Glomerular visceral epithelial cell (primary cell): ENCODE results near the gene EHBP1L1.
A peak's percentile ranks its signal among the peaks of the same experiment; 100 is the strongest.
"Not testable (repeated sequence)": the region's sequence is repeated elsewhere in the genome, so short reads cannot be mapped to it uniquely, and the experiment has no call there.

Experiments used
- DNase-seq: peaks from one replicate; pipeline ENCODE4 v3.0.0-alpha.2; 2016; ENCODE audit errors: extremely low spot score

The EHBP1L1 gene

DNA sequence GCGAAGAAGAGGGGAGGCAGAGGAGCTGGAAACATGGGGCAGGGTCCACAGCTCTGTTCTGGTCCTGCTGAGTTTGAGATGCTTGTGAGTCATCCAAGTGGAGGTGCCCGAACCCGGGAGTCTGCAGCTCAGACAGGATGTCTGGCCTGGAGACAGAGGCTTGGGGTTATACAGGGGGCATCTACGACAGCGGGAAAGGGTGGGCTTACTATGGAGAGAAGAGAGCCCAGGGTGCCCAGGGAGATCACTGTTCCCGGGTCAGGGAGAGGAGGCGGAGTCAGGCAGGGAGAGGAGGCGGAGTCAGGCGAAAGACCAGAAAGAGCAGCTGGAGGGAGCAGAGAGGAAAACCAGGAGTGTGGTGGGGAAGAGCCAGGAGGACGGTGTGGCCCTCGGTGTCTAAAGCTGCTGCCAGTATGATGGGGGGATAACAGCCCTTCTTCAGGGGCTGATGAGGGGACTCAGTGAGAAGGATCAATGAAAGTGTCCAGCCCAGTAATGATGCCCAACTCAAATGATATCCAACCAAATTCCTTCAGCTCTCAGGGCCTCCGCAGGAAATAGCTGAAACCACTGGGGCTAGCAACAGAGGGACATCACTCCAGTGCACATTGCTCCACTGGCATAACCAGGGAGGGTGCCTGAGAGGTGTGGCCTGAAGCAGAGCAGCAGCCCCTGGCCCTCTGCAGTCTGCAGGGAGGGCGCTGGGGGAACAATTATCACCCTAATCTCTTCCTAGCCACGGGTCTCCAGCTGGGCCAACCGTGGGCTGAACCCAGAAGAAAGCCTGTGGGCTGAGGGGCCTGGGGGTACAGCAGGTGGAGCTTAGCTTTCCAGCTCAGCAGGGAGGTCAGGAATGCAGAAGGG is 15.1 kb upstream of the EHBP1L1 start:
- peak; percentile 77 for DNase-seq

DNA sequence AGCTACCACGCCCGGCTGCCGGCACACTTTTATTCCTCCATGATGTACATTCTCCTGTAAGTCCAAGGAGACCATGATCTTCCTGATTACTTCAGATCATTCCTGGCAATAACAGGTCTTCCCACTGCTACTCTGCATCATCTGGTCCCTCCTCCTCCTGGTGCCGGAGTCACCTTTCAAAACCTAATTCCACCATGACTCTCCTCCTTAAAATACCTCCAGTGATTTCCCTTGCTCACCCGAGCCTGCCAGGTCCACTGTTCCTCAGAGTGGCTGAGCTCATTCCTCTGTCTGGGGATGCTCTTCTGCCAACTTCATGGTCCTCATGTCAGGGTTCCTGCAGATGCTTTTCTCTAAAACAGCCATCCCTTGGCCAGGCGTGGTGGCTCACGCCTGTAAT is 13.8 kb upstream of the EHBP1L1 start:
- DNase-seq = no peak

DNA sequence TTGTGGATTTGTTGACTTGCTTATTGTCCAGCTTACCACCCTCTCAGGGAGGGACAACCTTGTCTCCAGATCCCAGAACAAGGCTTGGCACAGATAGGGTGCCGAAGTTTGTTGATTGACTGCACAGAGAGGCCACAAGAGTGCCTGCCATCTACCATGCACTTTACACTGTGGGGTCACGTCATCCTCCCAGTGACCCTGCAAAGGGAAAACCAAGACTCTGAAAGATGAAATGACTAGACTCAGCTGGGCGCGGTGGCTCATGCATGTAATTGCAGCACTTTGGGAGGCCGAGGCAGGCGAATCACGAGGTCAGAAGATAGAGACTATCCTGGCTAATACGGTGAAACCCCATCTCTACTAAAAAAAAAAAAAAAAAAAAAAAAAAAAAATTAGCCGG is 13.1 kb upstream of the EHBP1L1 start:
- DNase-seq = no peak

DNA sequence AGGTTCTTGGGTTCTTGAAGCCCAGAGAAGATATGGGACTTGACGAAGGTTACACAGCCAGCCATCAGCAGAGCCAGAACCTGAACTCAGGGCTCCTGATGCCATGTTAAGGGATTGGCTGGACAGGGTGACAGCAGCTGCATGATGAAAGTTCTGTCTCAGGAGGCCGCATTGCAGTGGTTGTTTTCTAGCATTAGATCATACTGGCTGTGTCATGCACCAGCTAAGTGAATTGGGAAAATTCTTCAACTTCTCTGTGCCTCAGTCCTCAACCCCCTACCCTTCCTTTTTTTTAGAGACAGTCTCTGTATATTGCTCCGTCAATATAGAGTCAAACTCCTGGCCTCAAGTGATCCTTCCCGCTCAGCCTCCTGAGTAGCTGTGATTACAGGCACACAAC is 12.3 kb upstream of the EHBP1L1 start:
- DNase-seq = no peak

DNA sequence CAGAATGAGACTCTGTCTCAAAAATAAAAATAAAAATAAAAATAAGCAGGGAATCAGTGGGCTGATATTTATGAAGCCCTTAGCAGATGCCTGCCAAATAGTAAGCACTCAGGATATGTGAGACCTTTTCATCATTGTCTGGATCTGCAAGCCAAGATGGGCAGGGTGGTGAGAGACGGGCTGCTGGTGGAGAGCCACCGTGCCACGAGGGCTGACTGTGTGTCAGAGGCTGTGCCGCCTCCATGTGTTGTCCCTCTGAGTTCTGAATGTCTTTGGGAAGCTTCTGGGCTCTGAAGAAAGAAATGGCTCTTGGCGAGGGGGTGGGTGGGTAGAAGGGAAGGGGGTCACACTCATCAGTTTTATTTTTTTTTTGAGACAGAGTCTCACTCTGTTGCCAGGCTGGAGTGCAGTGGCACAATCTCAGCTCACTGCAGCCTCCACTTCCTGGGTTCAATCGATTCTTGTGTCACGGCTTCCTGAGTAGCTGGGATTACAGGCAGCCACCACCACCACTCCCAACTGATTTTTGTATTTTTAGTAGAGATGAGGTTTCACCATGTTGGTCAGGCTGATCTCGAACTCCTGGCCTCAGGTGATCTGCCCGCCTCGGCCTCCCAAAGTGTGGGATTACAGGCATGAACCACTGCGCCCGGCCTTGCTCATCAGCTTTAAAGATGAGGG is 10.8 kb upstream of the EHBP1L1 start:
- not testable (repeated sequence) for DNase-seq

DNA sequence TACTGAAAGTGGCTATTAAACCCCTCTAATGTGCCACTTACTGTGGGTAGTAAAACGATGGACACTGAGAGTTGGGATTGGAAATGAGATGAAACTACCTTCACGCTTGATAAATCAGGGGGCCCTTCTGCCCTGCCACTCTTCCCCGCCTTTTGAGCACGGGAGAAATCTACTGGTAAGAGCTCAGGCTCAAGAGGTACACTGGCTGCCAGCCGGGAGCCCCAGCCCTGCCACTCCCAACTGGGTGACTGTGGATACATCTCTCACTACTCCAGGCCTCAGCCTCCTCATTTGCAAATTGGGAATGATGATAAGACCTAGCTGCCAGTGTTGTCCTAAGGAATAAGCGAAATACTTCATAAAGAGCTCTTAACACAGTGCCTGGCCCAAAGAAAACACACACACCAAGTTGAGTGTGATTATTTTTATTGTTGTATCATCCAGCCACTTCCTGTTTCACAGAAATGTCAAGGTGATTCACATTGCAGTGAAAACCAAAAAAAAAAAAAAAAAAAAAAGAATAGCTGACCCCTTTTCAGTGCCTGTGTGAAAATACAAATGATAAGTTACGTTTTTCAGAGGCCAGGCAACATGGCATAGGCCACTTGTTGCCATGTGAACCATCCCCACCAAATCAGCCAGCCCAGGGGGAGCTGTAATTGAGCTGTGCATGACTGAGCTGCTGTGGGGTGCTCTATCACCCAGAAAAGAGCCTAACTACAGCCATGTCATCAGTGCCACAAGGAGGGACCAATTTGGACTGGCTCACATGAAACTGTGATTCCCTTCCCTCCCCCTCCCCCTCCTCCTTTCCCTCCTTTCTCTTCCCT is 10.0 kb upstream of the EHBP1L1 start:
- DNase-seq = no peak

DNA sequence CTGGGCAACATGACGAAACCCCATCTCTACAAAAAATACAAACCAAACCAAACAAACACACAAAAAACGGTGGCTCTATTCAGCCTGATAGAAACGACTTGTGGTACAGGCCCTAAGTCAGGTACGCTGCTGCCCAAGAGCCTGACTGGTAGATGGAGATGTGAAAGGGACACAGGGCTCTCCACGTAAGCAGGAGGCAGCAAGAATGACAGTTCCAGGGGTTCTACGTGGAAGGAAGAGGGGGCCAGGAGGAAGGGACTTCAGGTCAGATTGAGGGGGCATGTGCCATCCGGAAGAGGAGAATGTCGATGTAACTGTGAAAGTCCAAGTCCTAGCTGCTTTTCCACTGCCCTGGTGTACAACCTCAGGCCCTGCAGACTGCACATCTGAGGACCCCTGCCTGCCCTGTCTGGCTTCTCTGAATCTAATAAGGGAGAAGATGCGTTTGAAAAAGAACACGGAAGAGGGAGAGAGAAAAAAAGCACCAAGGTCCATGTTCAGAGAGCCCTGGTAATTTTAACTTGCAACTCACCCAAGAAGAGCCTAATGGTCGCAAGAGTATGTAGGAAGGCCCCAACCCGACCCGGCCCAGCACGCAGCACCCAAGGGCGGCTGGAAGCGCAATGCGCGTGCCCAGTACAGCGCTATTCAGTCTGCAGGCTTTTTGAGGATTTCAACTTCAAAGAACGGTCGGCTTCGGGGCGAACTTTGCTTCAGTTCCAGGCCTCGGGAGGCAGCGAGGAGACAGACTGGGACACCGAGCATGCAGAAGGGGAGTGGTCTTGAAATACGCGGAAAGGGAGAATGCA is 6.5 kb upstream of the EHBP1L1 start:
- no peak for DNase-seq

DNA sequence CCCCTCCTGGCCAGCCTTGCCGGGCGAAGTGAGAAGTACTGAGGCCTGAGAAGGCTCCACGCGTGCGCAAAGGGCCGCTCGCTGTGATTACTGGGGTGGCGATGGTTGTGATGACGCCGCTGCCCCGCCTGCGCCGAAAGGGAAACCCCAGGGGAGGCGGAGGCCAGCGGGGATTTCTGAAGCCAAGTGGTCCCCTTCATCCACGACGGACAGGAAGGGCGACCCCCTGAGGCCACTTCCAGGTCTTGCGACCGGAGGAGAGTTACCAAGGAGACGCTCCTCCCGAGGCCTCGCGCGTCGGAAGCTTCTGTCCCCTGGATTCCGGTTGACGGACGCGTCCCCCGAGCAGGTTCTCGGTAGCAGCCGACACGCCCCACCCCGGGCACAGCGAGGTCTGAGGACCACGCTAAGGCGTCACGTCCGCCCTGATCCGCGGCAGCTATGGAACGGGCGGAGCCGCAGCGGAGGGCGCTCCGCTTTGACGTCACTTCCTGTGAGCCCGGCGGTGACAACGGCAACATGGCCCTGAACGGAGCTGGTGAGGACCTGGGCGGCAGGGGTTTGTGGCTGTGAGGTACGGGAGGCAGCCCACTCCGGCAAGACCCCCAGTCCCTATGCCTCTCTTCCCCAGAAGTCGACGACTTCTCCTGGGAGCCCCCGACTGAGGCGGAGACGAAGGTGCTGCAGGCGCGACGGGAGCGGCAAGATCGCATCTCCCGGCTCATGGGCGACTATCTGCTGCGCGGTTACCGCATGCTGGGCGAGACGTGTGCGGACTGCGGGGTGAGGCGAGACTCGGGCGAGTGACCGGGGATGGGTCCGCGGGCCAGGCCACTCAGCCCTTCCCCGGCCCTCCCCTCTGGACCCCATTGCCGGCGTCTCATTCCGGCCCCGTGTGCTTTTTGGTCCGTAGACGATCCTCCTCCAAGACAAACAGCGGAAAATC is 5.6 kb upstream of the EHBP1L1 start, which contains the start of gene ZNRD2:
Gene ZNRD2, plus strand, starts transcription at position 505 of the 946 bp plus-strand sequence. Its CDS starts 15 bp downstream, at position 520.
- DNase-seq = peak; percentile 99

DNA sequence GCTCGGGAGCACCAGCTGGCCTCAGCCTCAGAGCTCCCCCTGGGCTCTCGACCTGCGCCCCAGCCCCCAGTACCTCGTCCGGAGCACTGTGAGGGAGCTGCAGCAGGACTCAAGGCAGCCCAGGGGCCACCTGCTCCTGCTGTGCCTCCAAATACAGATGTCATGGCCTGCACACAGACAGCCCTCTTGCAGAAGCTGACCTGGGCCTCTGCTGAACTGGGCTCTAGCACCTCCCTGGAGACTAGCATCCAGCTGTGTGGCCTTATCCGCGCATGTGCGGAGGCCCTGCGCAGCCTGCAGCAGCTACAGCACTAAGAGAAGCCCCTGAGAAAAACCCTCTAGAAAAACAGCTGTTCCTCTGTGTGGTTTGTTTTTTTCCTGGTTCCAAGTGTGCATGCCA is 4.4 kb upstream of the EHBP1L1 start:
- no peak for DNase-seq

DNA sequence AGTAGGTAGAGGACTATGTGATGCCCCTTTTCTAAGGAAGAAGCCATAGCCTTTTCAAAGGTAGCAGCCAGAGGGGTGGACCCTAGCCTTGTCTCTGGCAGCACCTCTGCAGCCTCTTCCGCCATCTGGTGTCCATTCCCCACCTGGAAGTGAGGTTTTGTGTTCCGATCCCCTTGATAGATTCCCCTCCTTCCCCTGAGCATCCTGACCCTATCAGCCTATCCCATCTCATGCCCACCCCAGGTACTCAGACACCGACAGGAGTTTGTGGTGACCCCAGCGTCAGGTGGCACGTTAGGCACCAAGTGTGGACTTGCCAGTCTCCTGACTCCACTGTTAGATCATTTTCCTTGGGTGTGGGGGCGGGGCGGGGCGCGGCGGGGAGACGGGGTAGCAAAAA is 3.9 kb upstream of the EHBP1L1 start:
- DNase-seq = peak; percentile 52

DNA sequence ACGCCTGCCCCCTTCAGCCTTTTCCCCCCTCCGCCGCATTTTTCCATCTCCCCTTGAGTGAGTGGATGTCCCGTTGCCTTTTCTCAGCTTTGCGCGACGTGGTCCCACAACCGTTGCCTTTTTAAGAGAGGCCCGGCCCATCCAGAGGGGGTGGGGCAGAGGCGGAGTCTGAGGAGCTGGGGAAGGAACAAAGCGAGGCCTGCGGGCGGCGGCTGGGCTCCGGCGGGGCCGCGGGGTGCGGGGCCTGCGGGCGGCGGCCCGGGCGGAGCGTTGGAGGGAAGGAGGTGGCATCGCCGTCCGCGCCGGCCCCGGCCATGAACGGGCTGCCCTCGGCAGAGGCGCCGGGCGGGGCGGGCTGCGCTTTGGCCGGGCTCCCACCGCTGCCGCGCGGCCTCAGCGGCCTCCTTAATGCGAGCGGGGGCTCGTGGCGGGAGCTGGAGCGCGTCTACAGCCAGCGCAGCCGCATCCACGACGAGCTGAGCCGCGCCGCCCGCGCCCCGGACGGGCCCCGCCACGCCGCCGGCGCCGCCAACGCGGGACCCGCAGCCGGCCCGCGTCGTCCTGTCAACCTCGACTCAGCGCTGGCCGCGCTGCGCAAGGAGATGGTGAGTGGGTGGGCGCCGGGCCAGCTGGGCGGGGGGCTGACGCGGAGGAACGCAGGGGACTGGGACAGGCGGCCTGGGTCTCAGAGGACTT is 3.3 kb upstream of the EHBP1L1 start, which contains the start of gene FAM89B:
Gene FAM89B, plus strand, starts transcription at position 183 of the 696 bp plus-strand sequence. Its CDS starts 132 bp downstream, at position 315.
- DNase-seq = peak; percentile 85

DNA sequence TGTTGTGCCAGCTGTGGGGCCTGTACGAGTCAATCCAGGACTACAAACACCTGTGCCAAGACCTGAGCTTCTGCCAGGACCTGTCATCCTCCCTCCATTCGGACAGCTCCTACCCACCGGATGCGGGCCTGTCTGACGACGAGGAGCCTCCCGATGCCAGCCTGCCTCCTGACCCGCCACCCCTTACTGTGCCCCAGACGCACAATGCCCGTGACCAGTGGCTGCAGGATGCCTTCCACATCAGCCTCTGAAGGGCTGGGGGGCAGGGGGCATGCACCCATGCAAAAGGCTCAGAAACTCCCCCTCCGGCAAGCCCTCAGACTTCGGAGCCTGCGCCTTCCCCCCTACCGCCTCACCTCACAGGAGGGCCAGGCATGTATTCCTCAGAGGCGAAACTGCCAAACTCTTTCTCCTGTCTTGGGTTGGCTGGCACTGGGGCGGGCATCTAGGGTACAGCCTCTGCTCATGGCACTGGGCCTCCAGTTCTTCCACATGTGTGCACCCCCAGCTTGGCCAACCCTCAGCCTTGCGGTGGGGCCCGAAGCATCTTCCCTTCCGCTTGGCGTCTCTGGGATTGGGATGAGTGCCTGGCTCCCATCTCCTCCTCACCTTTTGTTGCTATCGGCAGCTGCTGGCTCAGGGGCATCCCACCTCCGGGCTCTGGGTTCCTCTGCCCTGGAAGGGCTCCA is 2.3 kb upstream of the EHBP1L1 start:
- no peak for DNase-seq

DNA sequence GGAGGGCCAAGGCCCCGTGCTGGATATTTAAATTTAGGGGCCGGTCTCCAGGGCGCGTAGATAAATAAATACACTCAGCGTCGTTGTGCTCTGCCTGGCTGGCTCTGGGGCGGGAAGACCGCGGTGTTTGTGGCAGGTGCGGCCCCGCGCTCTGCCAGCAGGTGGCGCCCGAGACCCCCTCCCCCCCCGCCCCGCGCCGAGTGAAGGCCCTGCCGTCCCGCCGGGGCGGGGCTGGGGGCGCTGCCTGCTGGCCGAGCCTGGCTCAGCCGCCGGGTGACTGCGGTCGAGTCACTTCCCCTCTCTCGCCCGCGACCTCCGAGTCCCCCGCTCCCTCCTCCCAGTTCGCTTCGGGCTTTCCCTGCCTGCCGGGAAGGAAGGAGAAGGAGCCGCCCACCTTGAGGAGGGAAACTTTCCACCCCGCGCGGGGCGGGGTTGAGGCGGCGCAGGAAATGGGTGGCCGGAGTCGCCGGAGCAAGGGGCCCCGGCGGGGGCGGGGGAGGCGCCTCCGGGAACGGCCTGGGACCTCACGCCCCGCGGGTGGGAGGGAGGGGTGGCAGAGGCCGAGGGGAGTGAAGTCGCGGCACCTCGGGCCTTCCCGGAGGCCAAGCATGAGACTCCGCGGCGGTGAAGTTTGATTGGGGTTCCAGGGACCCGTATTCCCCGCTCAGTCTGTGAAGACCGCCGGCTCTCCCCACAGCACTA is 1.6 kb upstream of the EHBP1L1 start:
- peak; percentile 96 for DNase-seq

DNA sequence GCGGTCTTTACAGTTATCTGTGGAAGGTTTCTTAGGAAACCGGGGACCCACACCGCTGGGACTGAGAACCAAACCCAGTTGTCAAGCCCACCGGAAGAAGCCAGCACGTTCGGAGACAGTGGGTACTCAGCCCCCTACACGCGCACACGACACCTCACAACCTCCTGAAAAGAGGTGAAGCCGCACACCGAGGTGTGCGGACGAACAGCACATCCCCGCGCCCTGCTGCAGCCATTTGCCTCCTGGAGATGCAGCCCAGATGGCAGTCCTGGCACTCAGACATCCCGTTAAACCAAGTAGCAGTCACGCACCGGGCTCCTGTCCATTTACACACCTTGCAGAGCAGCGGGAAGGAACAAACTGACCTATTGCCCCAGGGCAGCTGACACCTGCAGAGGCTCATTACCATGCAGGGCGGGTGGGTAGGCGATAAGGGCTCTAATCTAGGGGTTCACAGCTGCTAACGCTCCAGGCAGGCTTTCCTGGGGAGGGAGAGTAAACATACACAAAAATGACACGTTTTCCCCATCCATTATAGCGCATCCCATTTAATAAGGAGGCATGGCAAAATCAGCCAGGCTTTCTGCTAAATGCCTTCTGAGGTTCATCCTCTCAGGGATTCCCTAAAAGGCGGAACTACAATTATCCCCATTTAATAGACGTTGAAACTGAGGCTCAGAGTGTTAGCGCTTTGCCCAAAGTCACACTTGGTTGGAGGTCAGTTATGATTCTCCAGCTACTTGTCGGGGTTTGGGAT is 864 bp upstream of the EHBP1L1 start:
- DNase-seq = no peak

DNA sequence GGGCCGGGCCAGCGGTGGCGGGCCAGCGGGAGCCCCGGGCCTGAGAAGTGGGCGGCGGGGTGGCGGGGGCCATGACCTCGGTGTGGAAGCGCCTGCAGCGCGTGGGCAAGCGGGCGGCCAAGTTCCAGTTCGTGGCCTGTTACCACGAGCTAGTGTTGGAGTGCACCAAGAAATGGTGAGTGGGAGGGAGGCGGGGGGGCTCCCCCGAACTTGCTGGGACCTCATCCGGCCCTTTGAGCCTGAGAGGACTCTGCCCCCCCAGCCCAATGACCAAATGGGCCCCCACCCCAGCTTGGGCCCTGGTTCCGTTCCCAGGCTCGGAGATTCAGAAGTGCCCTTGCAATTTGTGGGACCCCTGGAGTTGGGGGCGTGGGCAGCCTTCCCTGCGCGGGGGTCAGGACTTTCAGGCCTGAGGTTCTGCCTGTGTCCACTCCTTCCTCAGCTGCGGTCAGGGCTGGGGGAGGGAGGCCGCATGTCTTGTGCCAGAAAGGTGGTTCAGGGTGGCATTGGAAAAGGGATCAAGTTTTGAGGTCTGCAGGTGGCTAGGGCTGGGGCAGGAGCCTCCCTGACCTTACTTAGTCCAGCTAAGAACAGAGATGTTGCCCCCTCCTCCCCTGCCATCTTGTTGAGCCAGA is 496 bp downstream of the EHBP1L1 start:
- no peak for DNase-seq

DNA sequence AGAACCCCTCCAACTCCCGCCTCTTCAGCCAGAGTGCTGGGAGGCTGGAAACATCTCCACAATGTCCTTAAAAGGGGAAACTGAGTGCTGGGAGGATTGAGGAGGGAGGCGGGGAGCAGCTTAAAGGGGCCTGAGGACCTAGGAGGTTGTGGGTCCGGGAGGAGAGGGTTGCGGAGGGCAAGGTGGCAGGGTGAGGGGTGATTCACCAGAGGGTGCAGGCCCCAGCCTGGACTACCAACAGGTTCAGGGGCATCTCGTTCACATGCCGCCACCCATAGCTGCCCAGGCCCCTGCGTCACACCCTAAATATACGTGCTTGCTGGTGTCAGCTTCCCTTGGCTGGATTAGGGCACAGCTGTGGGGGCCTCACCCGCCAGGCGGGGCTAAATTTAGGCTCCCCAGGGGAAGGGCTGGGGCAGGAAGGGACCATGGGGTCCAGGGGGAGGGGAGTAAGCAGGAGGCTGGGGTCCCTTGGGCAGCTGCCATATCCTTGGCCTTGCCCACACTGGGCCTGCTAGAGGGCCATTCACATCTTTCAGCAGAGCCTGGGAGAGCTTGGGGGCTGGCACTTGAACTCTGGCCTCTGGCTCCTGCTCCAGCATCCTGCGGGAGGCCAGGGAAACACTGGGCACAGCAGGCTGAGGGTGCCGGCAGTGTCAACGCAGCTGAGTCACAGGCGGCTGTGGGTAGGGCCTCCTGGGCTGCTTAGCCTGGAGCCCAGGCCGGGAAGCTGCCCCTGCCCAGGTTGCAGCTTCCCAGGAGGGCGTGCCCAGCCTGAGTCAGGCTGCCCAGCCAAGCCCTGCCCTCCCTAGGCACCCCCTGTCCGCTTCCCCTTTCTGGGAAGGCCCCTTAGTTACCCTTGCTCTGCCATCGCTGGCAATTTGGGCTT is 1.3 kb downstream of the EHBP1L1 start:
- peak; percentile 87 for DNase-seq
